ENCODE results near the gene ERBB4. TPM values are rescaled to one million over a fixed set of nuclear protein-coding genes. Genes with fewer than 3 reads are reported as not detected.
A peak's percentile ranks its signal among the peaks of the same experiment; 100 is the strongest.
"Not testable (repeated sequence)": the region's sequence is repeated elsewhere in the genome, so short reads cannot be mapped to it uniquely, and the experiment has no call there.

Gene ERBB4
- total RNA-seq, 1 experiment from 2014 or later = not detected

DNA sequence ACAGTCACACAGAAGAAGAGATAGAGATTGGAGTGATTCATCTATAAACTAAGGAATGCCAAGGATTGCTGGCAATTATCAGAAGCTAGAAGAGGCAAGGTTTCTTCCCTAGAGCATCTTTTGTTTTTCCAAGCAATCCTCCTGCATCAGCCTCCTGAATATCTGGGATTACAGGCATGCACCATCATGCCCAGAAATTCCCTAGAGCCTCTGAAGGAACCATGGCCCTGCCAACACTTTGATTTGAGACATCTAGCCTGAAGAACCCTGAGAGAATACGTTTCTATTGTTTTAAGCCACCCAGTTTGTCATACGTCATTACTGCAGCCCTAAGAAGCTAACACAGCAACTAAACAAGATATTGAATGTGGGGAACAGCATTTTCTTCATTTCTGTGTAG is 525.0 kb downstream of the ERBB4 start:
- DNase-seq (ENCODE audit: low read depth) = no peak

DNA sequence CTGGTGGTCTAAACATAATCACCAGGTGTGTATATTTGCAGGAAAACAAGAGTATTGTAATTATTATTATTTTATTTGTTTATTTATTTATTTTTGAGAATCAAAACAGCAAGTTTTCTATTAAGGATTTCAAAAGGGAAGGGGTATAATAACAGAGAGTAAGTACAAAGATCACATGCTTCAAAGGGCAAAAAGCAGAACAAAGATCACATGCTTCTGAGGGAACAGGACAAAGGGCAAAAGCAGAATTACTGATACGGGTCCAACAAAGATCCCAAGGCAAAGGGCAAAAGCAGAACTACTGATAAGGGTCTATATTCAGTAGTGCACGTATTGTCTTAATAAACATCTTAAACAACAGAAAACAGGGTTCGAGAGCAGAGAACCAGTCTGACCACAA is 528.3 kb downstream of the ERBB4 start:
- not testable (repeated sequence) for DNase-seq (ENCODE audit: low read depth)

DNA sequence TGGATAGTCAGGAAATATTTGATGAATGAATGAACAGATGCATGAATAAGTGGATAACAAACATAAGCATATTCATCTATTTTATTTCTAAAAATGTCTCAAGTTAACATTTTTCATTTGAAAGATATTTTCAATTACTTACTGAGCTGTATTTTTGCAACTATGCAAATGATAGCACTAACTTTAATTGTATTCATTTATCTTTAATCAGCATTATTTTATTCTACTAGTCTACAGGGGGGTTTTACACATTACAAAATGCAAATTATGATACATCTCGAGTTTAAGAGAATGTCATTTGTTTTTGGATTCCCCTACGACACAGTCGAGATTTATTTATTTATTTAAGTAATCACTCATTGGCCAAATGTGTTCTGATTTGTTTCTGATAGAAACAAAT is 530.6 kb downstream of the ERBB4 start:
- DNase-seq (ENCODE audit: low read depth) = no peak

DNA sequence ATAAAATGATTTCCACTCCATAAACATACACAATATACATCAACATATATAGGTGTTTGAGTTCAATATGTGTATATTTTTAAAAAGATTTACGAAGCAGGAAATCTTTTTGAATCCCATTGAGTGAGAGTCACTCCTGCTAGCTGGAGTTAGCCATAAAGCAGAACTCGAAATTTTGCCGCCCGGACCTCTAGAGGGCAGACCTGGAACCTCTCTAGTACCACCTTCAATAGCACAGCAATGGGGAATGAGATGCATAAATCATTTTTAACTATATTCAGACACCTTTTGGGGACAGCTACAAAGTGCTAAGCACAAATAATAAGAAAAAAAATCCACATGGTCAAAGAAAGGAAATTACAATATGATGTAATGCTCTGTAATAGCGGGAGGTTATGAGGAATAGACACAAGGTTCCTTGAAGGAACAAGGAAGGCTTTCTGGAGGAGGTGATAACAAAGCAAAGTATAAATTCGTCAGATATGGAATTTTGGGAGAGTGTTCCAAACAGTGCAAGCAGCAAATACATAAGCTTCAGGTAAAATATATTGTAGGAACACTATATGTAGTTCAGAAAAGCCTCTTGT is 533.4 kb downstream of the ERBB4 start:
- peak; percentile 35 for DNase-seq (ENCODE audit: low read depth)

DNA sequence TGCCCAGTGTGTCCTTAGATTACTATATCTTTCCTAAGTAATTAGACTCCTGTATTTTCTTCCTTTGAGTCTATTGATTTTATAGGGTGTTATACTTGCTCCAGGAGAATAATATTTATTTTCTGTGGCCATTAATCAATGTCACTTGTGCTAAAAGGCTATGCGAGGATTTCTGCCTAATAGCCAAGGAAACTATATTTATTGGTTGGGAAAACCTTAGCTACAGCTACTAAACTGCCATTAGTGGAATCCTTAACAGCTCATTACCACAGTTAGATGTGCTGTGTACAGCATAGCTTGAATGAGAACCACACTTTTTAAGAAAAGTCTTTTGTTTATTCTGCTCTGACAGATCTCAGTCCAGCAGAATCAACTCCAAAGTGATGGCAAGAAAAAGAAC is 537.3 kb downstream of the ERBB4 start:
- DNase-seq (ENCODE audit: low read depth) = no peak

DNA sequence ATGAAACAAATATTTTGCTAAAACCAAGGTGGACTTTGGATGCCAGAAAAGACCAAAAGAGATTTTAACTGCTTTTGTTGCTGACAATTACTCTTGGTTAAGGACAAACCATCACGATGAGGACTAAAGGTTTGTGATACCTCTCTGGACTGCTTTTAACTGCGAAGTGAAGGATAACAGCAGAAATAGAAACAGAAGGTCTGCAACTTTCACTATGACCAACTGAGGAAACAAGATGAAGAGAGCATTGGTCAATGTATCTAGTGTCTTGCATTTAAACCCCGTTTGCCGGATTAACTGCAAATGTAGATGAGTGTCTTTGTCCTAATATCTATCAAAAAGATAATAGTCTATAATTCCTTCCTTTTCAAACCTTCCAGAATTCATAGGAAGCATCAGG is 541.7 kb downstream of the ERBB4 start:
- DNase-seq (ENCODE audit: low read depth) = no peak

DNA sequence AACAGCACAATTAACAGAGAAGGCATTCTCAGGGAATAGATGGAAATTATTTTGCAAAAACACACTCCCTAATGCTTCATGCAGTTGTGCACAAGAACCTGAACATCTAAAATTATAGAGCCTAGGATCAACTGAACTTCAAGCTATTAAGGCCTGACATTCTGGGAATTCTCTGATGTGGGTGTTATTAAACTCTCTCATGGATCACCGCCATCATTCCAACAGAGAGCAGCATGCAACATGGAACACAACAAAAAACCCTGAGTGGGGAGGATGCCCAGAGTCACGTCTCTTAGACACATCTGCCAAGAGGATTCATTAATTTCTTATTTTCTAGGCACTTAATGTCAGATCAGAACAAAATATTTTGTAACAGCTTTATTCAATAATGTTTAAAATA is 543.8 kb downstream of the ERBB4 start:
- no peak for DNase-seq (ENCODE audit: low read depth)

DNA sequence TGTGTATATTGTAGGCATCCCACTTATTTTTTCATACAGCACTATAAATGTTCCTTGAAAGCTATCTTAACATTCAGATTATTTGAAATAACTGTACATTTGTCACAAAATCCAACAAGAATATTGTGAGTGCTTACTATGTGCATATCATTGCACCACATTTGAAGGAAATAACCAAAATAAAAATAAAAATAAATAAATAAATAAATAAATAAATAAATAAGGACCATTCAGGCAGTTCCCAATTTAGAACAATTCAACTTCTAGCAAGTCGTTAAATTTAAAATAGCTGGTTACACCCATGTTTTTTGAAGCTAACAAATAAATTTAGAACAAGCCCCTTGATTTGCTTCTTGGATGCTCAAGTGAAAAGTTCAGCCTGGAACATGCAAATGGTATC is 548.3 kb downstream of the ERBB4 start:
- no peak for DNase-seq (ENCODE audit: low read depth)

DNA sequence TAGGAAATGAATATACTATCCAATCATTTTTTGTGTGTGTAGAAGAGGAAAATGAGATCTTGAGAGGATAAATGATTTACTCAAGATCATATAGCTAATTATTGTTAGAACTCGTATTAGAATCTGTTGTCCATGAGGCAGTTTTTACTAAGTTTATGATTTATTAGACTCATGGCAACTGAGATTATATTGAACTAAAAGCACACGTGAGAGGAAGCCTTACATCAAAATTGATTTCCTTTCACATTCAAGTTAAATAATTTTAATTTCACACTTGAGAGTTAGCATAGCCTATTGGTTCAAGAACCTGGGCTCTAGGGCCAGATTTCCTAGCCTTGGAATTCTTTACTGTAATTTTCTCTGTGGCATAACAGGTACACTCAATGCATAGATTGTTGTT is 552.3 kb downstream of the ERBB4 start:
- no peak for DNase-seq (ENCODE audit: low read depth)

DNA sequence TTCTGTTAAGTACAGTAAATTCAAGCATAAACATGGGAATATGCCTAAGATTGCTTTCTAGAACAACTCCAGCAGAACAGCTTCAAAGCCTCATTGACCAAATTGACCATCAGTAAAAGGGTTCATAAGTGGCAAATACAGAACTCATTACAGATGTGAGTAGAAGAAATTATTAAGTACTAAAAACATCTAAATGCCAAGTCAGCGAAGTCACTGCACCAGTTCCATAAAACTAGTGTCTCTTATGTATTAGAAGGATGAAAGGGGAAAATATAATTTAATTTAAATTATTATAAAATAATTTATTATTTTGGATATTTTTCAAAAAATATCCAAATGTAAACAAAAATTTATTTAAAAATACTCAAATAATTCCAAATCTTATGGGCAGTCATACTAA is 553.2 kb downstream of the ERBB4 start:
- DNase-seq (ENCODE audit: low read depth) = no peak

DNA sequence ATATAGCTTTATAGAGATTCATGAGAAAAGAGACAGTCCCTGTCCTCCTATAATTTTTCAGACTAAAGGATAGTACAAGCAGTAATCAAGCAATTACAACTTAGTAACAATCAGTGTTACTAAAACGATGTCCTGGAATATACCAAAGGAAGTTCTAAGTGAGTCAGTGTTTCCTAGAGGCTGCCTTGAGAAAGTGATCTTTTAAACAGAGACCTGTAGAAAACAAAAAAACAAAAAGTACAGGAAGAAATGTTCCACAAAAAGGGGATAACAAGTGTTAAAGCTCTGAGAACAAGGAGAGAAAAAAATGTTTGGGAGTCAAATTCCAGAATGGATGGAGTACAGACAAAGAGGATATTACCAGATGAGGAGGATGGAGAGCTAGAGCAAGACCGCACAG is 556.4 kb downstream of the ERBB4 start:
- no peak for DNase-seq (ENCODE audit: low read depth)

DNA sequence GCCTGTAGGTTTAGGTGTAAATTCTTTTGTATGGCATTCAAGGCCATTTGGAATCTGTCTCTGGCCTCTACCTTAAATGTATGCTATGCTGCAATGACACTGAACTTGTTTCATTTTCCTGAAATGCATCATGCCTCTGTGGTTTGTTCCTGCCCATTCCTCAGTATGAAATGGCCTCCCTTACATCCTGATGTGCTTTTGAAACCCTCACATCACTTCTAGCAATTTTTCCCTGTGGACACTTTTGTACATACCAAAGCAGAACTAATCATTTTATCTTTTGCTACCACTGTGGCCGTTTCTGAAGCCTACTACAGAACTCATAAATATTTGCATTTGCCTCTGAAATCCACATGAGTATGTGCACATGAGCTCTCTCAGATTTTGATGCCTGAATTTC is 557.2 kb downstream of the ERBB4 start:
- DNase-seq (ENCODE audit: low read depth) = no peak

DNA sequence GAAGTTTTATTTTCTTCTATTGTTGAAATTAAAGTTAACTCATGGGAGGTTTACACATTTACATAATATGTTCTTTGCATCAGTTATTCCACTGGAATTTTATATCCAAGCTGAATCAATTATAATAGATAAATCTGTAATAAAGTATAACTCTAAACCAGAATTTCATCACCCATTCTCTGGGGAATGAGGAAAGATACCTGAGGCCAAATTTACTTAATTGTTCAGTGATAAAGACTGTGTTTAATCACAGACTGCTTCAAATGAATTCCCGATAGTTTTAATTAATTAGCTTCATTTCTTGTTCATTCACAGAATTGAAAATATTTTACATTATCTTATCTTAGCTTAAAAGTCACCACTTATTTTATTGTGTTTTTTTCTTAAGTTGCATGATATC is 562.5 kb downstream of the ERBB4 start:
- DNase-seq (ENCODE audit: low read depth) = no peak

DNA sequence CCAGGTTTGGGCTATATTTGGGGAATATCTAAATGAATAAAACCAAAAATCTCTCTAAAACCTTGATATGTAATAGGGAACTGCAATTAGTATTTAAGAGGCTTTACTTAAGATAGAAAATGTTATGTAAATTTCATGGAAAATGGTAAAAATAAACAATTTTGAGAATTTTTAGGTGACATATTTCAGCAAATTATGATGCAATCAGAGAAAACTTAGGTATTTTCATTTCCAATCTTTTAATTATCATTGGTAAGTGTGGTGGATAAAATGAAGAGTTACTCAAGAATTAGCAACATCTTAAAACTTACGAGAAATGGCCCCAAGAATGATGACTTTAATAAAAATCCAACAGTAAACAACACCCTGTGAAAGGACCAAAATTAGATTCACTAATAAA is 571.4 kb downstream of the ERBB4 start:
- DNase-seq (ENCODE audit: low read depth) = no peak

DNA sequence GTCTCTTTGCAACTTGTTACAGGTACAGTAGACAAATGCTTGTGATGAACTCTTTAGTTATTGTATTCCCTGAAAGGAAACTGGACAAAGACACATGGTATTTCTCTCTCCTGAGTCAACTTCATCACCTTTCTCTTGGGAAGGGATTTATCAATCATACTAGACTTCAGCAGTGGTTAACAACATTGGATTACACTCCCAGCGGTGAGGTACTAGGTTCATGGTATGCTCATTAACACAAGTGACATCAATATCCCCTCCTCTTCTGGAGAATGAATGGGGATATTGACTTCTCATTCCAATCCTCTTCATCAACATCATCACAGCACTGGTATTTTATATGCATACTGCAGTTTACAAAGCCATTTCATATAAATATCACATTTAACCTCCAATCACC is 574.6 kb downstream of the ERBB4 start:
- no peak for DNase-seq (ENCODE audit: low read depth)

DNA sequence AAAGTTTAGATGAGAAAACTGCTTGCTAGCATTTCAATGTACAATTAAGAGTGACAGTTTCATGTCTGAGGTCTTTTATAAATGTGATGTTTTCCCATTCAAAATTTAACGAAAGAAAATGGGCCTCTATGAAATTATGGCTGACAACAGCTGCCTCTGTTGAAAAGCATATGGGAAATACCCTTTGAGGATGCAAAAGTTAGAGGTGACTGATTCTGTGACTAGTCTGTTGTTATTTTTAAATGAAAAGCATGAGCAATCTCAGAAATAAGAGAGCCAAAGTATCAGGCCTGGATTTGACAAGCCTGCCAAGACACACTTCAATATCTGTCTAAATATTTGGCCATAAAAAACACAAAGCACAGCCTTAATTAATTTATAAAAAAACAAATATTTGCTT is 580.8 kb downstream of the ERBB4 start:
- DNase-seq (ENCODE audit: low read depth) = no peak

DNA sequence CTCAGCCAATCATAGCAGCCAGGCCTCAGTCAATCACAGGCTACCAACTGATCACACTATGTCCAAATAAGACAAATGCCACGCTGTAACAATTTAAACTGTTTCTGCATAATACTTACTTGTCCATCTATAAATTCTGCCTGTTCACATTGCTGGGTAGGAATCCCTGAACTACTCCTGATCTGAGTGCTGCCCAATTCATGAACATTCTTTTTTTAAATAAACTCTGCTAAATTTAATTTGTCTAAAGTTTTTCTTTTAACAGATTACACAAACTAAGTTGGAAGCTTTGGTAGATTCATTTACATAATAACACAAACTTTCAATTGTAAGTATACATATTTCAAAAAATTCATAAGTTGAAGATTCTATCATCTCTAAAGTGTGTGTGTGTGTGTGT is 583.0 kb downstream of the ERBB4 start:
- DNase-seq (ENCODE audit: low read depth) = no peak

DNA sequence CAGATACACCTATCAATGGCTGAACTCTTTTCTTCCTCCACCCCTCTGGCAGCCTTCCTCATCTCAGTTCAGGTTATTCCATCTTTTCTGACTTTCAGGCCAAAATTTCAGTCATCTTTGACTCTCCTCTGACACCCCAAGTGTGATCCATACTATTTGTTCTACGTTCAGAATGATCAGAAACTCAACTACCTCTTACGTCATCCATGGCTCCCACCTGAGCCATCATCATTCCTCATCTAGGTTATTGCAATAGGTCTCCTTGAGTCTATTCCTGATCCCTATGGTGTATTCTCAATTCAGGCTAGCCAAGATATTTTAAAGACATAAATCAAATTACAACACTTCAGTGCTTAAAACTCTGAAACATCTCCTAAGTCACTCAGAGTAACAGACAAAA is 589.7 kb downstream of the ERBB4 start:
- no peak for DNase-seq (ENCODE audit: low read depth)

DNA sequence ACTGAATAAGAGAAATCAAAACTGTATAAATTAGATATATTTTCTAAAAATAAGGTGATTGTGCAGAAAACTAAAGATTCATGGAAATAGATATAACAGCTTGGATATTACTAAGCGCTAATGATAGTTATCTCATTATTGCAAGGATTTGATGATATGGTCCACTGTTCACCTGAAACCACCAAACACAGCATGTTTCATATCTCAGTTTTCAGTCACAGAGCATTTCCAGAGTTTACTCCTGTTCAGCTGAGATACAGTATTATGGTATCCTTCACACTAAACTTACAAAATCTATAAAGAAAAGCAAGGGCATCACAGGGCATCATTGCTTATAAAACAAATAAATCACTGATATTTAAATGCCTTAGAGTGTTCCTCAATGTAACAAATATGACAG is 591.6 kb downstream of the ERBB4 start:
- no peak for DNase-seq (ENCODE audit: low read depth)

DNA sequence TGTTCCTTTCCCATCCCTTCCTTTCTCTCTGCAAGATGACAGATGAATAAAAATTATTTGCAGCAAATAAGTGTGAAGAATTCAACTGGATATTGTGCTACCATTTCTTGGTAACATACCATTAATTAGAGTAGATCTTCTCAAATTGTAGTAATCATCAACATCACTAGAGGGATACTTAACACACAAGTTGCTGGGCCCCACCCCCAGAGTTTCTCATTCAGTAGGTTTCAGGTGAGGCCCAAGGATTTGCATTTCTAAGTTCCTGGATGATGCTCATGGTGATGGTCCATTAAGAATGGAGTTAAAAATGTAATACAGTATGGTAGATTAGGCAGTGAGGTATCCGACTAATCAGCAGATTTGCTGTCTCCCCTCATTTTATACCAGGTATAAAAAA is 594.0 kb downstream of the ERBB4 start:
- no peak for DNase-seq (ENCODE audit: low read depth)

DNA sequence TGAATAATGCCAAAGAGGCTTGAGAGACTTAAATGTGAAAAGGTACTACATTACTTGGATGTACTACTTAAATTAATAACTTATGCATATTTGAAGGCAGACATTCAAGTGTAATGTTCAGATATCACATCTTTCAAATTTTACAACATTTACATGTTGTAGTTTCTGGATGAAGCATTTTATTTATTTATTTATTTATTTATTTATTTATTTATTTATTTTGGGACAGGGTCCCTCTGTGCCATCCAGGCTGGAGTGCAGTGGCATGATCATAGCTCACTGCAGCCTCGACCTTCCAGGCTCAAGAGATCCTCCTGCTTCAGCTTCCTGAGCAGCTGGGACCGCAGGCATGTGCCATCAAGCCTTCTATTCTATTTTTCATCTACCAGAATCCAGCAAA is 596.4 kb downstream of the ERBB4 start:
- no peak for DNase-seq (ENCODE audit: low read depth)

DNA sequence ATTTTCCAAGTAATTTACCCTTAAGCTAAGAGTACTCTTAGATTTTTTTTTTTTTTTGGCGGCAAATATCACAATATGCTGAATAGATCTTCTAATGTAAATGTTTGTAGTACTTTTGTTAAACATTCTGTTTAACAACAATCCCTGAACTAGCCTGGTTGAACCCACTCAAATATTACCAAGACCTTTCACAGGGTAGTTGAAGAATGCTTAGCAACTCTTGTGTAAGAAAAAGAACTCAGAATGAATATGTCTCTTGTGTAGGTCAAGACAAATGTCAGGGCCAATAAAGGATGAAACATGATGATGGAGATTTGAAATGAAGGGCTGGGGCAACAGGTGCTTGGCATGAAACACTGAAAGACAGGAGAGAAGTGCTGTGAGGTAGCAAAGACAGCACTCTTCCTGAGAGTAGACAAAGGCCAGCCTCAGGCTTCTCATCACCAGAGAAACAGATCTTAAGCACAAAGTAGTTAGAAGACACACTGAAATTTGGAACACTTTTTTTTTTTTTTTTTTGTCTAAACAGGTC is 597.3 kb downstream of the ERBB4 start:
- DNase-seq (ENCODE audit: low read depth) = no peak

DNA sequence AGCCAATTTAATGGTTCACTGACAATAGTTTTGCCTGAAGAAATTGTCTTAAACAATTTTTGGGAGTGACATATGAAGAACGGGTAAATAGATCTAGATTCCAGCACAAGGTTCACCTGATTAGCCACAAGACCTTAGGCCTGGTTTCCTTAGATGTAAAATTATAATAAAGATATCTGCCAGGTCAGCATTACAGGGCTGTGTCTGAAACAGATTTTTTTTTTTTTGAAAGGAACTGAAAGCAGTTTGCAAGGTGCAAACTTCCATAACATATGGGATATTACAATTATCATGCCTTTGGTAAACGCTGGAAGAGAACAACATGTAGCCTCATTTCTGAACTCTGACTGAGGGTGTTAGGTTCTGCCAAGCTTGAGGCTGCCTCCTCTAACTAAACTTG is 599.4 kb downstream of the ERBB4 start:
- DNase-seq (ENCODE audit: low read depth) = no peak

DNA sequence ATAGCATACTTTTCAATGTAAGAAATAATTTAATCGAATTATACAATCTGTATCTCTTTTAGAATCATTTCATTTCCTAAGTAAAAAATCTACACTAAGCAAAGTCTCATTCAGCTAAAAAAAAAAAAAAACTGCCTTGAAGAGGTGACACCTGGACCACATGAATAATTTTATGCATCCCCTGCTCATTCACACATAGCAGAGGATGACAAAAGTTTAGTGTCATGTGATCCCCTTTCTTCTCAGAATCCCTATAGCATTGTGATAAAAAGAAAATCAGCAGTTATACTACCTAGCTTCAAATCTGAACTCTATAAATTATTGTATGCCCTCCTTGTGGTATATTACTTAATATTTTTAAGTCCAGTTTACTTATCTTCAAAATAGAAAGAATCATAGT is 603.8 kb downstream of the ERBB4 start:
- DNase-seq (ENCODE audit: low read depth) = no peak

DNA sequence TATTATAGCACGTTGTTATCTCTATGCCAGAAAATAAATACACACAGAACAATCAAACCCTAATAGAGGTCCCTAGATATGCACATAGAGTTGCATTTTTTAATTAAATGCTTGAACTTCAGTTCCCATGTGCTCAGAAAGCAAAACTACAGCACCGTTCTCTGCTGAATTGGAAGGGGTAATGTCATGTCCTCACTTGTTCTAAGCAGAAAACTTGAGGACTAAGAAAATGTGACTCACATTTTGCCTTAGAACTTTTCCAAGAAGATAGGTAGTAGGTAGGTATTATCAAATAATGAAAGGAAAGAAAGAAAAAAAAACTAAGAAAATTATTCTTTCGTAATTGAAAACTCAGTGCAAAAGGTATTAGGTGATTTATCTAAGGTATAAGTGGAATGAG is 607.3 kb downstream of the ERBB4 start:
- DNase-seq (ENCODE audit: low read depth) = no peak

All from RPMI7951 (cell line).